ENCODE results near the gene KRTAP3-2. TPM values are rescaled to one million over a fixed set of nuclear protein-coding genes. Genes with fewer than 3 reads are reported as not detected.
A peak's percentile ranks its signal among the peaks of the same experiment; 100 is the strongest.
"Not testable (repeated sequence)": the region's sequence is repeated elsewhere in the genome, so short reads cannot be mapped to it uniquely, and the experiment has no call there.

Gene KRTAP3-2
- total RNA-seq = 1 to 10 TPM in 1 of 8 experiments, under 1 TPM in 1, not detected in 6; 0.47 to 1.0 TPM

DNA sequence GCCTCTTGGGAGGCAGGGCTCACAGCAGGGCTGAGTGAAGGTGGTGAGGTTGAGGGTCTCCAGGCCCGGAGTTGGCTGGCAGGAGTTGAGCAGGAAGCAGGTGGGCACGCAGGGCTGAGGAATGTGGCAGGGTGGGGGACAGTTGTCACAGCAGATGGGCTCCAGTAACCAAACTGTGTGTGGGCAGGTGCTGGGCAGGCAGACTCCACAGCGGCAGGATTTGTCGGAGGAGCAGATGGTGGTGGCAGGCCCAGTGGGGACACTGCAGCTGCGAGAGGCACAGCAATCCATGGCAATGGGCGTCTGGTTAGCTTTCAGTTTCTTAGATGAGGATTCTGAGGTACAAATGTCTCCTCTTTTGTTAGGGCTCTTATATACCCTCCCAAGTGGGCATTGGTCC lies at the start of gene KRTAP3-2:
Gene KRTAP3-2 (minus strand): TSS at position 344 of the 400 bp plus-strand sequence. CDS start 53 bp downstream, at position 291.
- in situ Hi-C loops (cut with MboI; ENCODE audit: low pct_unique_long_range_greater_than_20kb in 2 of 9, low sequenced_read_pairs in 9 of 9, unreplicated experiment in 9 of 9); H3K27ac ChIP-seq; H3K4me3 ChIP-seq; ATAC-seq (replicated peaks in 6 of 8); H3K4me1 ChIP-seq (replicated peaks in 1 of 2): not testable (repeated sequence)
- WGBS, 10 experiments = 80 to 100% methylated on average over 1 of the region's 6 CpGs; no CpG with 5 or more reads in 8 of the 10 experiments

DNA sequence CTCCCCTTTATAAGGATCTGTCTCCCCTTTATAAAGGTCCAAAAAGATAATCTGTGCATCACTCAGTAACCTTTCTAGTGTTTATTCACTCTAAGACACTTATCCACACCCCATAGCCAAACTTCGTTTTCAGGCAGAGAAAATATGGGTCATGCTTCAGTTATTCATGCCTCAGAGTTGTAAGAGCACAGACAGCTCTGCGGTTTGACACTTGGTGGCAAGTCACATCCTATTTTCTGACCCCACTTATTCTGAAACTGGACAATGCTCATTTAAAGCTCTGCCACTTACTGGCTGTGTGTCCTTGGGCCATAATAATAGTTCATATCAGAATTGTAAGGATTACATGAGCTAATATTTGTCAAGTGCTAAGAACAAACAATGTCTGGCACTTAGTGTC lies 49.4 kb upstream of the KRTAP3-2 start:
- H3K27ac ChIP-seq = no peak overlapping the region
- no peaks in the 10 kb centered on the region for H3K4me1 ChIP-seq (replicated peaks in 1 of 2)
- in situ Hi-C loops (cut with MboI; ENCODE audit: low pct_unique_long_range_greater_than_20kb in 2 of 9, low sequenced_read_pairs in 9 of 9, unreplicated experiment in 9 of 9) = no loop called here
- ATAC-seq (replicated peaks in 6 of 8) = no peak
- 0 to 100% (median 64%) methylated on average over 1 to 2 of the region's 2 CpGs; no CpG with 5 or more reads in 4 of the 10 experiments for WGBS, 10 experiments
- no peak overlapping the region for H3K4me3 ChIP-seq

DNA sequence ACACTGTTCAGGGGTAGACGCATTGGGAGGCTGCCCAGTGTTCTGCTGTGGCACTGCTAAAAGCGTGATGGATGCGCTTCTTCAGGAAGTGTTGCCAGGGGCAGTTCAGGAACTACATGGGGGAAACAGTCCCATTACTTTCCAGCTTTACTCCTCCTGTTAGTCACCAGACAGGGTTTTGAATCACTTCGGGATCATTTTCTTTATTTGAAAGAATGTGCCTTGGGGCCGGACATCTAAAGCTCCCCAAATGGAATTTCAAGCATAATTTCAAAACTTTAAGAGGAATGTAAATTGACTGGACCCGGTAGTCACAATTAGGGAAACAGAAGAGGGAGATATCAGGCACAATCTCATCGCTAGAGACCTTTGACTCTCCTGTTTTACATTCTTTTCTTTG lies 48.7 kb upstream of the KRTAP3-2 start:
- H3K27ac ChIP-seq = no peak overlapping the region
- in situ Hi-C loops (cut with MboI; ENCODE audit: low pct_unique_long_range_greater_than_20kb in 2 of 9, low sequenced_read_pairs in 9 of 9, unreplicated experiment in 9 of 9) = no loop called here
- peak in 1 of 8 experiments; percentile 81 for ATAC-seq (replicated peaks in 6 of 8)
- 0 to 73% (median 51%) methylated on average over 1 to 7 of the region's 7 CpGs; no CpG with 5 or more reads in 2 of the 10 experiments for WGBS, 10 experiments
- no peaks in the 10 kb centered on the region for H3K4me1 ChIP-seq (replicated peaks in 1 of 2)
- no peak overlapping the region for H3K4me3 ChIP-seq

DNA sequence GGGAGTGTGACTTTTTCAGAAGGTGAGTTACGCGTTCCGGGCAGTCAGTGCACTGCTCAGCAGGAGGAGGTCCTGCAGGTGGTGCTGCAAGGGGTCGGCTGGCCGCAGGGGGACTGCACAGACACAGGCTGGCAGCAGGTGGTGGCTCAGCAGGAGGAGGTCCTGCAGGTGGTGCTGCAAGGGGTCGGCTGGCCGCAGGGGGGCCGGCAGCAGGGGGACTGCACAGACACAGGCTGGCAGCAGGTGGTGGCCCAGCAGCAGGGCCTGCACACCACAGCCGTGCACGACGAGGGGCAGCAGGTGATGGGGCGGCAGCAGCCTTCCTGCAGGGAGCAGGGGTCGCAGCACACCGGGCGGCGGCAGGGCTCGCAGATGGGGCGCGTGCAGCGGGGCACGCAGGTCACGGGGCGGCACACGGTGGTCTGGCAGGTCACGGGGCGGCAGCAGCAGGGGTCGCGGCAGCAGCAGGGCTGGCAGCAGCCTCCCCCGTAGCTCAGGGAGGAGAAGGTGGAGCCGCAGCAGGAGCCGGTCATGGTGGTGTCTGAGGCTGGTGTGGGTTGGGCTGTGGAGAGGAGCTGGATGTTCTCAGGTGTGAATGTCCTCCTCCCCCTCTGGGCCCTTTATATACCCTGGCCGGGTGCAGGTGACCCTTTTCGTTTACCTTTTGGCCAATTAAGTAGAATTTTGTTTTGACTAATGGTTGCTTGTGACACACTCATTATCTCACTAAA lies 47.2 kb upstream of the KRTAP3-2 start, which contains the start of gene KRTAP2-1:
Gene KRTAP2-1 (minus strand): TSS at position 582 of the 731 bp plus-strand sequence. CDS start 49 bp downstream, at position 533.
- H3K4me3 ChIP-seq; H3K4me1 ChIP-seq (replicated peaks in 1 of 2); in situ Hi-C loops (cut with MboI; ENCODE audit: low pct_unique_long_range_greater_than_20kb in 2 of 9, low sequenced_read_pairs in 9 of 9, unreplicated experiment in 9 of 9); H3K27ac ChIP-seq; ATAC-seq (replicated peaks in 6 of 8): not testable (repeated sequence)
- WGBS, 10 experiments = 80 to 100% (median 88%) methylated on average over 1 to 2 of the region's 33 CpGs; no CpG with 5 or more reads in 6 of the 10 experiments

DNA sequence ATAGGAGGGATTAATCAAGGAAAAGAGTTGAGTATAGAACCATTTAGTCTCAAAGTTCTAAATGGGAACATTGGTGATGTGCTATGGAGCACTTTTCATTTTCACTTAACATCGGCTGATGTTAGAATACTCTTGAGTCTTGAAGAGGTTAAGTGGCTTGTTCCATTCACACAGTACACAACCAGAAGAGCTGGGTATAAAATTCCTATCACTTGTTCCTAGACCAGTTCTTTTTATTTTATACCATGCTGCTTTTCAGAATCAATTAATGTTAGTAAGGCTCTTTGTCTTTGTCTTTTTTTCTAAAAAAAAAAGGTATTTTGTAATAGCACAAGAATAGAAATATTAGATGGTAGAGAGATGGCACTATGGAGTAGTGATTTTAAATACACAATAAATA lies 43.2 kb upstream of the KRTAP3-2 start:
- ATAC-seq (replicated peaks in 6 of 8) = no peak
- Histone ChIP-seq H3K27ac (no peak overlapping the region), H3K4me1 (replicated peaks in 1 of 2) (no peaks in the 10 kb centered on the region), H3K4me3 (no peak overlapping the region)
- WGBS, 10 experiments = 85 to 100% (median 100%) methylated on average over 1 of the region's 1 CpG; no CpG with 5 or more reads in 1 of the 10 experiments
- in situ Hi-C loops (cut with MboI; ENCODE audit: low pct_unique_long_range_greater_than_20kb in 2 of 9, low sequenced_read_pairs in 9 of 9, unreplicated experiment in 9 of 9) = no loop called here

DNA sequence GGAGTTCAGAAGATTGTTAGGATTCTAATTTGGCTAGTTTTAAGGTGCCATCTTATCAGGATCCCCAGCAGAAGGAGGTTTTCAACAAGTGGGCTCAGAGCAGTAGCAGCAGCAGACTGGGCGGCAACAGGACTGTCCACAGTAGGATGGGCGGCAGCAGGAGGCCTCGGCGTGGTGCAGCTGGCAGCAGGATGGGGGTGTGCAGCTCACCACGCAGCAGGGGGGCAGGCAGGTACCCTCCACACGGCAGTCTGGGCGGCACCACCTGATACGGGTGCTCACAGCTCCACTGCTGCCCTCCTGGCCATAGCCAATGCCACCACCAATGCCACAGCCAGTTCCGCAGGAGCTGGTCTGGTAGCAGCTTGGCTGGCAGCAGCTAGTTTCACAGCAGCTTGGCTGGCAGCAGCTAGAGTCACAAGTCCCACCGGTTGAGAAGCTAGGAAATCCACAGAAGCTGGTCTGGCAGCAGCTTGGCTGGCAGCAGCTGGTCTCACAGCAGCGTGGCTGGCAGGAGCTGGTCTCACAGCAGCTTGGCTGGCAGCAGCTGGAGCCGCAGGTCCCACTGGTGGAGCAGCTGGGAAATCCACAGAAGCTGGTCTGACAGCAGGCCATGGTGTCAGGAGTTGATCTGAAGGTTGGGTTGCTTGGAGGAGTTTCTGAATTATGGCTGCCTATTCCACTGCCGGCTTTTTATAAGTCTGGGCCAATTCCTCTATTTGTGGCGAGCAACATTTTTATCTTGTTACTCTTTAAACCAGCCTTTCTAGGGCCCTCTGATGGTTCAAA lies 41.3 kb upstream of the KRTAP3-2 start, which contains the start of gene KRTAP1-1:
Gene KRTAP1-1 (minus strand): TSS at position 668 of the 789 bp plus-strand sequence. CDS start 53 bp downstream, at position 615.
- H3K27ac ChIP-seq; ATAC-seq (replicated peaks in 6 of 8); H3K4me3 ChIP-seq; H3K4me1 ChIP-seq (replicated peaks in 1 of 2); in situ Hi-C loops (cut with MboI; ENCODE audit: low pct_unique_long_range_greater_than_20kb in 2 of 9, low sequenced_read_pairs in 9 of 9, unreplicated experiment in 9 of 9): not testable (repeated sequence)
- 0 to 100% (median 53%) methylated on average over 1 to 10 of the region's 14 CpGs; no CpG with 5 or more reads in 1 of the 10 experiments for WGBS, 10 experiments

DNA sequence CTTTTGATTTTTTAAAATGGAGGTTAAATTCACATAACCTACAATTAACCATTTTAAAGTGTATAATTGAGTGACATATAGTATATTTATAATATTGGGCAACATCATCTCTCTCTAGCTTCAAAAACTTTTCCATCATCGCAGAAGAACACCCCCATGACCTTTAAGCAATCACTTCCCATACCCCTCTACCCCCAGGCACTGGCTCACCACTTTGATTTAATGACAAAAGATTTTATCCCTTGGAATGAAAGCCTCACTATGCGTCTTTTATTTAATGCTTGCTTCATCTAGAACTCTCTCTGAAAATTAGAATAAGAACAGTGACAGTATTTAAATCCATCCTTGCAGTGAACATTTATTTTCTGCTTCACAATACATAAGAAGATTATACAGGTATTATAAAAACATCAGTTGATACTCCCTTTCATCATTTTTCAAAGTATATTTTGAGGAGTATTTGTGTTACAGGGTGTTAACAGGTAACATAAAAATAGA lies 38.2 kb upstream of the KRTAP3-2 start:
- ATAC-seq (replicated peaks in 6 of 8) = no peak
- Histone ChIP-seq H3K4me3 (no peak overlapping the region), H3K4me1 (replicated peaks in 1 of 2) (no peaks in the 10 kb centered on the region), H3K27ac (no peak overlapping the region)
- in situ Hi-C loops (cut with MboI; ENCODE audit: low pct_unique_long_range_greater_than_20kb in 2 of 9, low sequenced_read_pairs in 9 of 9, unreplicated experiment in 9 of 9) = no loop called here
- WGBS, 10 experiments = 38 to 100% (median 50%) methylated on average over 1 to 2 of the region's 2 CpGs; no CpG with 5 or more reads in 1 of the 10 experiments

DNA sequence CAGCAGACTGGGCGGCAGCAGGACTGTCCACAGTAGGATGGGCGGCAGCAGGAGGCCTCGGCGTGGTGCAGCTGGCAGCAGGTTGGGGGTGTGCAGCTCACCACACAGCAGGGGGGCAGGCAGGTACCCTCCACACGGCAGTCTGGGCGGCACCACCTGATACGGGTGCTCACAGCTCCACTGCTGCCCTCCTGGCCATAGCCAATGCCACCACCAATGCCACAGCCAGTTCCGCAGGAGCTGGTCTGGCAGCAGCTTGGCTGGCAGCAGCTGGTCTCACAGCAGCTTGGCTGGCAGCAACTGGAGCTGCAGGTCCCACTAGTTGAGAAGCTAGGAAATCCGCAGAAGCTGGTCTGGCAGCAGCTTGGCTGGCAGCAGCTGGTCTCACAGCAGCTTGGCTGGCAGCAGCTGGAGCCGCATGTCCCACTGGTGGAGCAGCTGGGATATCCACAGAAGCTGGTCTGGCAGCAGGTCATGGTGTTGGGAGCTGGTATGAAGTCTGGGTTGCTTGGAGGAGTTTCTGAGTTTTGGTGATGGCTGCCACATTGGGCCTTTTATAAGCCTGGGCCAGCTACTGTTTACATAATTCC lies 34.7 kb upstream of the KRTAP3-2 start, which contains the start of gene KRTAP1-3:
Gene KRTAP1-3 (minus strand): TSS at position 529 of the 590 bp plus-strand sequence. CDS start 53 bp downstream, at position 476.
- ATAC-seq (replicated peaks in 6 of 8); H3K4me1 ChIP-seq (replicated peaks in 1 of 2); H3K27ac ChIP-seq; in situ Hi-C loops (cut with MboI; ENCODE audit: low pct_unique_long_range_greater_than_20kb in 2 of 9, low sequenced_read_pairs in 9 of 9, unreplicated experiment in 9 of 9); H3K4me3 ChIP-seq: not testable (repeated sequence)
- 70 to 100% (median 89%) methylated on average over 2 to 6 of the region's 10 CpGs; no CpG with 5 or more reads in 4 of the 10 experiments for WGBS, 10 experiments

DNA sequence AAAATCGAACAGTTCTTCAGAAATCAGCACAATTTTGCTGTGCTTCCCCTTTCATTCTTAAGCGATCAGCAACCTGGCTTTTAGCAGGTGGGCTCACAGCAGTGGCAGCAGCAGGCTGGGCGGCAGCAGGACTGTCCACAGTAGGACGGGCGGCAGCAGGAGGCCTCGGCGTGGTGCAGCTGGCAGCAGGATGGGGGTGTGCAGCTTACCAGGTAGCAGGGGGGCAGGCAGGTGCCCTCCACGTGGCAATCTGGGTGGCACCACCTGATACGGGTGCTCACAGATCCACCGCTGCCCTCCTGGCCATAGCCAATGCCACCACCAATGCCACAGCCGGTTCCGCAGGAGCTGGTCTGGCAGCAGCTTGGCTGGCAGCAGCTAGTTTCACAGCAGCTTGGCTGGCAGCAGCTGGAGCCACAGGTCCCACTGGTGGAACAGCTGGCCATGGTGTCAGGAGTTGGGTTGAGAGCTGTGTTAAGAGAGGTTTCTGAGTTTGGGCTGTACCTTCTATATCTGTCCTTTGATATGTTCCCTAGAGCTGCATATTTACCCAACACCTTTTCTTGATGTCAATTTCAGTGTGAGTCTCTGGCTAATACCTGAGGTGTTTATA lies 30.0 kb upstream of the KRTAP3-2 start, which contains the start of gene KRTAP1-4:
Gene KRTAP1-4 (minus strand): TSS at position 563 of the 613 bp plus-strand sequence. CDS start 117 bp downstream, at position 446.
- no peaks in the 10 kb centered on the region for H3K4me1 ChIP-seq (replicated peaks in 1 of 2)
- WGBS, 10 experiments = 0 to 100% (median 68%) methylated on average over 1 to 3 of the region's 12 CpGs; no CpG with 5 or more reads in 2 of the 10 experiments
- no peak within 1 kb of the TSS for H3K27ac ChIP-seq
- in situ Hi-C loops (cut with MboI; ENCODE audit: low pct_unique_long_range_greater_than_20kb in 2 of 9, low sequenced_read_pairs in 9 of 9, unreplicated experiment in 9 of 9) = no loop called here
- H3K4me3 ChIP-seq = no peak within 1 kb of the TSS
- no peak for ATAC-seq (replicated peaks in 6 of 8)

DNA sequence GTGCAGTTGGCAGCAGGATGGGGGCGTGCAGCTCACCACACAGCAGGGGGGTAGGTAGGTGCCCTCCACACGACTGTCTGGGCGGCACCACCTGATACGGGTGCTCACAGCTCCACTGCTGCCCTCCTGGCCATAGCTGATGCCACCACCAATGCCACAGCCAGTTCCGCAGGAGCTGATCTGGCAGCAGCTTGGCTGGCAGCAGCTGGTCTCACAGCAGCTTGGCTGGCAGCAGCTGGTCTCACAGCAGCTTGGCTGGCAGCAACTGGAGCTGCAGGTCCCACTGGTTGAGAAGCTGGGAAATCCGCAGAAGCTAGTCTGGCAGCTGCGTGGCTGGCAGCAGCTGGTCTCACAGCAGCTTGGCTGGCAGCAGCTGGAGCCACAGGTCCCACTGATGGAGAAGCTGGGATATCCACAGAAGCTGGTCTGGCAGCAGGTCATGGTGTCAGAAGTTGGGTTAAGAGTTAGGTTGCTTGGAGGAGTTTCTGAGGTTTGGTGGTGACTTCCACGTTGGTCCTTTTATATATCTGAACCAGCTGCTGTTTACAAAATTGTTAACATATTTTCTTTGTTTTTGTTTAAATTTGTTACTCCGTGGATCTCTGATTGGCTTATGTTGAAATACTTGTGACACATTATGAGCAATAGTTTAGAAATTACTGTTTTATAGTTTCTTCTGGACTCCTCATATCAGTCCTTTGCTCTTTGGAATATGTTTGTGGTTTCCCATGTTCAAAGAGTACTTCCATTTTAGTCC lies 27.2 kb upstream of the KRTAP3-2 start, which contains the start of gene KRTAP1-5:
Gene KRTAP1-5 (minus strand): TSS at position 494 of the 757 bp plus-strand sequence. CDS start 53 bp downstream, at position 441.
- no peak within 1 kb of the TSS for H3K4me3 ChIP-seq
- WGBS, 10 experiments = 0 to 83% (median 64%) methylated on average over 1 to 4 of the region's 9 CpGs
- no peak for ATAC-seq (replicated peaks in 6 of 8)
- in situ Hi-C loops (cut with MboI; ENCODE audit: low pct_unique_long_range_greater_than_20kb in 2 of 9, low sequenced_read_pairs in 9 of 9, unreplicated experiment in 9 of 9) = no loop called here
- no peak within 1 kb of the TSS for H3K27ac ChIP-seq
- H3K4me1 ChIP-seq (replicated peaks in 1 of 2) = no peaks in the 10 kb centered on the region

DNA sequence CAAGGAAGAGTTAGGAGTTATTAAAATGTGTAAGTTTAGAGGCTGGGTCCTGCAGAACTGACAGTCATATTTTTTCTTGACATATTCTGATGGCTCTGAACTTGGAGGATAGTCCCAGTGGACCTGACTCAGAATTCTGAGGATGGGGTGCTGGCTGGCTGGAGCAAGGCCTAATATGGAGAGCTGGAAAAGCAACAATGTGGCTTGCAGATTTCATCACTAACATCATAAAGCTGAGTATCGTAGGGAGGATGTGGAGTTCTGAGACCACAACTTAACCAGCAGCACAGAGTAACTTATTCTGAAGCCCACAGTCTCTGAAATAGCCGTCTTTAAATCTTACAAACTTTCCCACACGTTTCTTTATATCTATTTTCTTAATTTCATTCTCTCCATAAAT lies 25.0 kb upstream of the KRTAP3-2 start:
- no peak overlapping the region for H3K27ac ChIP-seq
- no peak for ATAC-seq (replicated peaks in 6 of 8)
- no peaks in the 10 kb centered on the region for H3K4me1 ChIP-seq (replicated peaks in 1 of 2)
- in situ Hi-C loops (cut with MboI; ENCODE audit: low pct_unique_long_range_greater_than_20kb in 2 of 9, low sequenced_read_pairs in 9 of 9, unreplicated experiment in 9 of 9) = no loop called here
- no peak overlapping the region for H3K4me3 ChIP-seq
- WGBS, 10 experiments = 14 to 92% (median 62%) methylated on average over 1 to 3 of the region's 3 CpGs
